H1 (cell line): ENCODE data around the gene RMND5B. TPM values are rescaled to one million over a fixed set of nuclear protein-coding genes. Genes with fewer than 3 reads are reported as not detected.

Experiments used
- CTCF ChIA-PET: fragments of 300-600 bp; sonication (Branson Sonifier 250); formaldehyde crosslinking; loops from one replicate; lab custom pipeline; 2021; ENCODE audit not compliant: partially characterized antibody; lab: Charles Lee
- POLR2A ChIA-PET: fragments of 300-600 bp; sonication (Branson Sonifier 250); formaldehyde crosslinking; loops from one replicate; lab custom pipeline; 2021; ENCODE audit warnings: inconsistent platforms; ENCODE audit not compliant: partially characterized antibody; lab: Charles Lee
- DNase-seq, 2 experiments: peaks; one replicate each; pipeline versions ENCODE4 v3.0.0 to v3.0.0-alpha.2; 2010 to 2022; ENCODE audit warnings: low spot score in 2 of 2, low read depth in 1 of 2, mixed read lengths in 1 of 2
- FAIRE-seq: peaks from 2 replicates; lab custom pipeline; 2011; peaks lifted over from hg19 to GRCh38; lab: Jason Lieb, UNC
- H2AFZ ChIP-seq: 2 replicates; pipeline ENCODE4 v1.8.1; 2012; ENCODE audit warnings: low read length, inconsistent platforms
- H2AK5ac ChIP-seq: 2 replicates; pipeline ENCODE4 v1.6.1; 2013; ENCODE audit warnings: low read depth, low read length
- H2BK120ac ChIP-seq: replicated peaks from 2 replicates; pipeline ENCODE3; 2013; ENCODE audit warnings: low read depth, low read length, inconsistent platforms
- H2BK12ac ChIP-seq: 2 replicates; pipeline ENCODE4 v1.6.1; 2013; ENCODE audit warnings: low read depth, low read length
- H2BK15ac ChIP-seq: 2 replicates; pipeline ENCODE4 v1.6.1; 2013; ENCODE audit warnings: low read length
- H2BK20ac ChIP-seq: 2 replicates; pipeline ENCODE4 v1.6.1; 2013; ENCODE audit warnings: low read length
- H2BK5ac ChIP-seq: 2 replicates; pipeline ENCODE4 v1.6.1; 2013; ENCODE audit warnings: low read depth, low read length
- H3K14ac ChIP-seq: 2 replicates; pipeline ENCODE4 v1.6.1; 2013; ENCODE audit warnings: inconsistent platforms; ENCODE audit not compliant: insufficient read length
- H3K18ac ChIP-seq: 2 replicates; pipeline ENCODE4 v1.6.1; 2013; ENCODE audit warnings: low read length; ENCODE audit errors: extremely low read depth
- H3K23ac ChIP-seq: 2 replicates; pipeline ENCODE4 v1.6.1; 2013; ENCODE audit warnings: inconsistent platforms; ENCODE audit not compliant: insufficient read length
- H3K23me2 ChIP-seq: 2 replicates; pipeline ENCODE4 v1.6.1; 2013; ENCODE audit warnings: low read depth, low read length
- H3K27ac ChIP-seq: 2 replicates; pipeline ENCODE4 v1.6.1; 2011; ENCODE audit warnings: low read depth, low read length, inconsistent platforms
- H3K27me3 ChIP-seq, 4 experiments: replicated peaks in 1 of 4; 1 replicate in 1 of 4; 2 replicates in 3 of 4; pipeline versions ENCODE4 v1.6.1 to v1.8.1; 2011 to 2013; ENCODE audit warnings: low read length in 3 of 4, mild to moderate bottlenecking in 3 of 4, inconsistent platforms in 2 of 4, mixed read lengths in 2 of 4, moderate library complexity in 1 of 4; ENCODE audit not compliant: control insufficient read depth in 3 of 4, insufficient read depth in 3 of 4; ENCODE audit errors: extremely low read depth in 1 of 4
- H3K36me3 ChIP-seq, 4 experiments: 2 replicates each; pipeline versions ENCODE4 v1.6.1 to v1.8.1; 2011 to 2013; ENCODE audit warnings: mild to moderate bottlenecking in 4 of 4, low read length in 3 of 4, moderate library complexity in 2 of 4, control low read depth in 1 of 4, inconsistent platforms in 1 of 4; ENCODE audit not compliant: insufficient read depth in 4 of 4, control insufficient read depth in 2 of 4
- H3K4ac ChIP-seq: replicated peaks from 2 replicates; pipeline ENCODE3; 2013; ENCODE audit warnings: low read length, low read depth, mixed read lengths, inconsistent platforms; ENCODE audit not compliant: insufficient read length
- H3K4me1 ChIP-seq, 4 experiments: replicated peaks in 1 of 4; 1 replicate in 1 of 4; 2 replicates in 3 of 4; pipeline versions ENCODE4 v1.6.1 to v1.8.1; 2011 to 2013; ENCODE audit warnings: low read length in 3 of 4, inconsistent platforms in 2 of 4, mixed read lengths in 1 of 4; ENCODE audit not compliant: insufficient read depth in 4 of 4, control insufficient read depth in 3 of 4
- H3K4me2 ChIP-seq, 2 experiments: 2 replicates each; pipeline versions ENCODE4 v1.6.1 to v1.8.1; 2011 to 2013; ENCODE audit warnings: low read depth in 2 of 2, low read length in 2 of 2, control low read depth in 1 of 2, inconsistent platforms in 1 of 2, mild to moderate bottlenecking in 1 of 2; ENCODE audit not compliant: insufficient read depth in 1 of 2
- H3K4me3 ChIP-seq, 4 experiments: fragments of 200-600, 300-600 bp in 1 of 4; sonication (generic), shearing (Covaris generic), sonication (Bioruptor Twin) in 1 of 4; 2 replicates each; pipeline versions ENCODE4 v1.5.1 to v1.8.1; 2011 to 2016; ENCODE audit warnings: low read length in 4 of 4, low read depth in 3 of 4, control low read depth in 2 of 4, inconsistent platforms in 2 of 4, mild to moderate bottlenecking in 2 of 4, mixed read lengths in 1 of 4, moderate library complexity in 1 of 4; ENCODE audit not compliant: insufficient read depth in 2 of 4; ENCODE audit errors: extremely low read depth in 1 of 4
- H3K56ac ChIP-seq: replicated peaks from 2 replicates; pipeline ENCODE3; 2013; ENCODE audit warnings: low read depth, mild to moderate bottlenecking, mixed read lengths, low read length, inconsistent platforms; ENCODE audit not compliant: insufficient read length
- H3K79me1 ChIP-seq: 2 replicates; pipeline ENCODE4 v1.6.1; 2013; ENCODE audit warnings: low read depth, low read length, control low read depth
- H3K79me2 ChIP-seq, 2 experiments: 2 replicates each; pipeline versions ENCODE4 v1.6.1 to v1.8.1; 2012 to 2013; ENCODE audit warnings: low read length in 2 of 2, mild to moderate bottlenecking in 2 of 2, inconsistent platforms in 1 of 2; ENCODE audit not compliant: insufficient read depth in 2 of 2, control insufficient read depth in 1 of 2
- H3K9ac ChIP-seq, 4 experiments: replicated peaks in 1 of 4; 1 replicate in 1 of 4; 2 replicates in 3 of 4; pipeline versions ENCODE4 v1.6.1 to v1.8.1; 2011 to 2013; ENCODE audit warnings: low read depth in 3 of 4, low read length in 3 of 4, control low read depth in 2 of 4, mild to moderate bottlenecking in 2 of 4, moderate library complexity in 2 of 4, inconsistent platforms in 1 of 4; ENCODE audit errors: extremely low read depth in 1 of 4
- H3K9me3 ChIP-seq, 2 experiments: 2 replicates each; pipeline versions ENCODE4 v1.6.1 to v1.8.1; 2012 to 2013; ENCODE audit warnings: mild to moderate bottlenecking in 2 of 2, moderate library complexity in 2 of 2, control low read depth in 1 of 2, inconsistent platforms in 1 of 2, low read depth in 1 of 2, low read length in 1 of 2, mixed read lengths in 1 of 2; ENCODE audit not compliant: insufficient read depth in 2 of 2
- H4K20me1 ChIP-seq, 2 experiments: replicated peaks in 1 of 2; 2 replicates each; pipeline versions ENCODE3 to v1.8.1; 2011 to 2013; ENCODE audit warnings: inconsistent platforms in 2 of 2, low read length in 2 of 2, mild to moderate bottlenecking in 1 of 2; ENCODE audit not compliant: insufficient read depth in 2 of 2, control insufficient read depth in 1 of 2
- H4K5ac ChIP-seq: 2 replicates; pipeline ENCODE4 v1.6.1; 2013; ENCODE audit warnings: low read length, low read depth, mixed read lengths, inconsistent platforms; ENCODE audit not compliant: insufficient read length
- H4K8ac ChIP-seq: 2 replicates; pipeline ENCODE4 v1.8.0; 2013; ENCODE audit warnings: mild to moderate bottlenecking, moderate library complexity, low read length, inconsistent platforms; ENCODE audit not compliant: insufficient read depth; ENCODE audit errors: extremely low read depth
- H4K91ac ChIP-seq: replicated peaks from 2 replicates; pipeline ENCODE3; 2013; ENCODE audit warnings: low read length, mixed read lengths, inconsistent platforms; ENCODE audit not compliant: insufficient read length
- CTCF ChIP-seq, 3 experiments: IDR thresholded peaks; 1 replicate in 2 of 3; 2 replicates in 1 of 3; pipeline versions ENCODE4 v1.5.1 to v1.6.1; 2011; ENCODE audit warnings: low read length in 3 of 3, mild to moderate bottlenecking in 3 of 3, inconsistent platforms in 2 of 3, low read depth in 1 of 3, moderate library complexity in 1 of 3; ENCODE audit not compliant: insufficient read depth in 1 of 3; ENCODE audit errors: control extremely low read depth in 1 of 3
- EP300 ChIP-seq, 2 experiments: IDR thresholded peaks; 1 replicate in 1 of 2; 2 replicates in 1 of 2; pipeline ENCODE4 v1.6.1; 2011 to 2012; ENCODE audit warnings: low read depth in 2 of 2, low read length in 2 of 2, mild to moderate bottlenecking in 2 of 2, borderline replicate concordance in 1 of 2, inconsistent platforms in 1 of 2, moderate library complexity in 1 of 2
- RAD21 ChIP-seq, 2 experiments: IDR thresholded peaks in 1 of 2; conservative IDR thresholded peaks in 1 of 2; 2 replicates each; pipeline ENCODE4 v1.6.1; 2011; ENCODE audit warnings: low read depth in 2 of 2, low read length in 2 of 2, improper control_type of control experiment in 1 of 2, inconsistent platforms in 1 of 2, mild to moderate bottlenecking in 1 of 2, moderate library complexity in 1 of 2
- WGBS, 2 experiments: shearing (Covaris generic) in 1 of 2; methylation state at CpG; one replicate each; pipeline versions ENCODE4 v1.1.6 to v1.1.7; 2013 to 2015; ENCODE audit warnings: low lambda C conversion rate in 2 of 2, mixed read lengths in 2 of 2, inconsistent platforms in 1 of 2, low coverage in 1 of 2, missing lambda C conversion rate in 1 of 2; ENCODE audit not compliant: insufficient replicate concordance in 2 of 2, insufficient coverage in 1 of 2, insufficient read length in 1 of 2; ENCODE audit errors: extremely low coverage in 1 of 2, missing lambda C conversion rate in 1 of 2; 5-methylcytosine and 5-hydroxymethylcytosine counted together
- polyA plus RNA-seq, 7 experiments: library from polyadenylated mRNA; depleted of rRNA in 3 of 7; stranded (reverse) in 5 of 7; unstranded in 2 of 7; fragments of >200 nt in 5 of 7; fragments of 200-250 nt in 2 of 7; gene quantifications; 1 replicate in 5 of 7; 2 replicates in 1 of 7; 4 replicates in 1 of 7; pipeline versions ENCODE4 v1.2.1 to v1.2.3, GENCODE V29; 2011 to 2013; ENCODE audit warnings: missing spikeins in 2 of 7, mixed read lengths in 2 of 7
- total RNA-seq: library from RNA; stranded (reverse); fragmentation: NEBNext Ultra II Directional; extraction: Animal tissue kit (Norgen Biotek cat#: 25700); gene quantifications from 2 replicates; pipeline ENCODE4 v1.2.1, GENCODE V29; 2021

The RMND5B gene
- total and polyA plus RNA-seq, 2 of the 8 experiments (the other 6 are each of a cell fraction or from before 2014, with no cell fraction given), result 75.9 to 90.2 TPM

GRCh38 chr5:178196986-178197385 lies 66.2 kb downstream of the RMND5B start:
- H3K79me1 ChIP-seq, result no peaks in the 10 kb centered on the region
- DNase-seq, result peak in 1 of 2 experiments; percentile 67

More at GRCh38 chr5:178196986-178197385, 66.2 kb downstream of the RMND5B start:
- H3K23me2 ChIP-seq, result no peaks in the 10 kb centered on the region
- H3K18ac ChIP-seq, result no peak overlapping the region
- no peak overlapping the region for H4K91ac ChIP-seq
- no peaks in the 10 kb centered on the region for H3K36me3 ChIP-seq
- peaks cover 0 to 4% of the 10 kb centered on the region in 2 experiments; a peak in 2 of 4 replicates for H3K9me3 ChIP-seq
- no peak overlapping the region for H2BK15ac ChIP-seq
- H4K8ac ChIP-seq, result no peak overlapping the region
- no peak overlapping the region for H3K9ac ChIP-seq
- H4K20me1 ChIP-seq, result no peaks in the 10 kb centered on the region
- H2AFZ ChIP-seq, result no peak overlapping the region
- no peak overlapping the region for H3K4ac ChIP-seq
- H3K27me3 ChIP-seq, result no peaks in the 10 kb centered on the region; a peak in 1 of 7 replicates
- H2AK5ac ChIP-seq, result no peak overlapping the region
- H2BK20ac ChIP-seq, result no peak overlapping the region
- WGBS, 2 experiments, result 84% methylated on average over 8 of the region's 8 CpGs; no CpG with 5 or more reads in 1 of the 2 experiments
- no peak overlapping the region for H2BK12ac ChIP-seq
- H3K4me1 ChIP-seq, result peaks cover 0 to 10% (median 3%) of the 10 kb centered on the region in 4 experiments; a peak in 3 of 7 replicates
- H3K79me2 ChIP-seq, result no peaks in the 10 kb centered on the region
- POLR2A ChIA-PET, result interaction anchor here (31.3 to 38.5 kb wide), 2 partner anchors 6 to 13 kb away, joined by 985 read pairs; partner anchors contain the start of genes GMCL2 and HNRNPAB
- H3K4me2 ChIP-seq, result no peak overlapping the region
- H3K27ac ChIP-seq, result no peak overlapping the region
- TF ChIP-seq RAD21 (IDR thresholded peaks at IDR 0.05 in 1 of 2, conservative IDR thresholded peaks at IDR 0.05 in 1 of 2; ENCODE audit: low read depth in 2 of 2, low read length in 2 of 2) (peak; percentile 15 to 53; a peak in 3 of 4 replicates), CTCF (IDR thresholded peaks at IDR 0.05; ENCODE audit: control extremely low read depth in 1 of 3, insufficient read depth in 1 of 3, low read depth in 1 of 3, low read length in 3 of 3) (peak; percentile 49 to 89 (median 79)), EP300 (IDR thresholded peaks at IDR 0.05; ENCODE audit: borderline replicate concordance in 1 of 2, low read depth in 2 of 2, low read length in 2 of 2) (no peak)
- no peak overlapping the region for H3K14ac ChIP-seq
- H2BK120ac ChIP-seq, result no peak overlapping the region
- H2BK5ac ChIP-seq, result no peak overlapping the region
- no peak overlapping the region for H3K23ac ChIP-seq
- no peak for FAIRE-seq
- CTCF ChIA-PET, result interaction anchor here (0.9 to 3.7 kb wide), 18 partner anchors 8 to 119 kb away, joined by 3 to 54 read pairs (median 5); no protein-coding TSS in a partner anchor
- no peak overlapping the region for H3K56ac ChIP-seq
- no peak overlapping the region for H4K5ac ChIP-seq
- no peak overlapping the region for H3K4me3 ChIP-seq
